B cell (primary cell): ENCODE data around the gene RHOBTB3. TPM values are rescaled to one million over a fixed set of nuclear protein-coding genes. Genes with fewer than 3 reads are reported as not detected.

Source experiments
- ATAC-seq: fragments of 200-7000 bp; cut with Tn5 transposase; one replicate; pipeline ENCODE4 v1.10.0; 2021; ENCODE audit warnings: low read depth, mild to moderate bottlenecking, moderate number of reproducible peaks, moderate library complexity
- CTCF ChIA-PET: fragments of 350-600 bp; sonication (Branson Sonifier 250); formaldehyde crosslinking; loops from one replicate; lab custom pipeline; 2021; ENCODE audit warnings: antibody characterized with exemption, inconsistent platforms; lab: Charles Lee
- POLR2A ChIA-PET: fragments of 350-600 bp; sonication (Branson Sonifier 250); formaldehyde crosslinking; loops from one replicate; lab custom pipeline; 2021; ENCODE audit warnings: antibody characterized with exemption; lab: Charles Lee
- DNase-seq: peaks from one replicate; pipeline ENCODE4 v3.0.0; 2013
- H2AFZ ChIP-seq: 2 replicates; pipeline ENCODE4 v1.6.1; 2012; ENCODE audit warnings: mild to moderate bottlenecking, low read depth, low read length; ENCODE audit not compliant: insufficient read depth, poor library complexity, severe bottlenecking
- H3K27ac ChIP-seq, 2 donors: 1 replicate in 1 of 2; 2 replicates in 1 of 2; pipeline ENCODE4 v1.5.1; 2012 to 2013; ENCODE audit warnings: low read length in 2 of 2, mild to moderate bottlenecking in 2 of 2, moderate library complexity in 1 of 2
- H3K27me3 ChIP-seq, 4 experiments: fragments of 200-600 bp in 1 of 4; sonication (generic) in 1 of 4; replicated peaks in 1 of 4; 1 replicate in 2 of 4; 2 replicates in 2 of 4; pipeline versions ENCODE4 v1.6.1 to v1.7.0; 2013 to 2016; ENCODE audit warnings: low read length in 3 of 4, mild to moderate bottlenecking in 2 of 4, mixed read lengths in 1 of 4, moderate library complexity in 1 of 4; ENCODE audit not compliant: insufficient read depth in 4 of 4, control insufficient read depth in 3 of 4; ENCODE audit errors: control extremely low read depth in 1 of 4
- H3K36me3 ChIP-seq, 2 experiments: replicated peaks in 1 of 2; 1 replicate in 1 of 2; 2 replicates in 1 of 2; pipeline versions ENCODE4 v1.6.1 to v1.7.1; 2013; ENCODE audit warnings: low read length in 1 of 2; ENCODE audit not compliant: insufficient read depth in 2 of 2, control insufficient read depth in 1 of 2; ENCODE audit errors: control extremely low read depth in 1 of 2, extremely low read depth in 1 of 2
- H3K4me1 ChIP-seq, 2 donors: fragments of 200-600 bp in 1 of 2; sonication (generic) in 1 of 2; 1 replicate in 1 of 2; 2 replicates in 1 of 2; pipeline versions ENCODE4 v1.5.1 to v1.6.1; 2013 to 2017; ENCODE audit warnings: low read length in 2 of 2; ENCODE audit not compliant: control insufficient read depth in 2 of 2, insufficient read depth in 2 of 2
- H3K4me2 ChIP-seq: replicated peaks from 2 replicates; pipeline ENCODE3; 2012; ENCODE audit warnings: mild to moderate bottlenecking, low read depth, low read length; ENCODE audit not compliant: poor library complexity, severe bottlenecking
- H3K4me3 ChIP-seq, 5 experiments: fragments of 200-600 bp in 1 of 5; sonication (generic) in 1 of 5; 1 replicate in 3 of 5; 2 replicates in 2 of 5; pipeline versions ENCODE4 v1.5.1 to v1.7.0; 2011 to 2016; ENCODE audit warnings: low read length in 4 of 5, mild to moderate bottlenecking in 4 of 5, low read depth in 2 of 5, control low read depth in 1 of 5, moderate library complexity in 1 of 5; ENCODE audit not compliant: insufficient read depth in 1 of 5; ENCODE audit errors: control extremely low read depth in 1 of 5, extremely low read depth in 1 of 5
- H3K79me2 ChIP-seq: fragments of 200-600 bp; sonication (generic); one replicate; pipeline ENCODE4 v1.6.0; 2016; ENCODE audit warnings: low read length; ENCODE audit not compliant: control insufficient read depth, insufficient read depth
- H3K9ac ChIP-seq: fragments of 200-600 bp; sonication (generic); 2 replicates; pipeline ENCODE4 v1.6.1; 2017; ENCODE audit warnings: mild to moderate bottlenecking, low read length, moderate library complexity
- H3K9me3 ChIP-seq, 3 donors: one replicate each; pipeline versions ENCODE4 v1.6.1 to v1.7.1; 2013; ENCODE audit warnings: low read length in 2 of 3; ENCODE audit not compliant: control insufficient read depth in 2 of 3, insufficient read depth in 1 of 3; ENCODE audit errors: control extremely low read depth in 1 of 3
- H4K20me1 ChIP-seq: 2 replicates; pipeline ENCODE4 v1.6.0; 2012; ENCODE audit warnings: mild to moderate bottlenecking, low read length; ENCODE audit not compliant: insufficient read depth, control insufficient read depth, poor library complexity, severe bottlenecking
- H3K27ac Mint-ChIP-seq: one replicate; pipeline ENCODE4 v1.8.0; 2021; ENCODE audit warnings: mixed read lengths
- H3K27me3 Mint-ChIP-seq: one replicate; pipeline ENCODE4 v1.8.0; 2021; ENCODE audit warnings: mixed read lengths
- H3K4me1 Mint-ChIP-seq: one replicate; pipeline ENCODE4 v1.8.0; 2021; ENCODE audit warnings: mixed read lengths
- H3K4me3 Mint-ChIP-seq: one replicate; pipeline ENCODE4 v1.8.0; 2021; ENCODE audit warnings: mixed read lengths
- H3K9me3 Mint-ChIP-seq: one replicate; pipeline ENCODE4 v1.8.0; 2022; ENCODE audit warnings: mixed read lengths; ENCODE audit not compliant: insufficient read depth
- EZH2 ChIP-seq: IDR thresholded peaks from 2 replicates; pipeline ENCODE4 v1.6.1; 2012; ENCODE audit warnings: borderline replicate concordance, low read depth, mild to moderate bottlenecking, moderate library complexity, low read length; ENCODE audit not compliant: insufficient read depth, poor library complexity, severe bottlenecking
- WGBS: methylation state at CpG from one replicate; pipeline ENCODE4 v1.1.5; 2013; ENCODE audit warnings: missing lambda C conversion rate; ENCODE audit not compliant: insufficient coverage; 5-methylcytosine and 5-hydroxymethylcytosine counted together
- intact Hi-C: fragments of 100-400 bp; cut with micrococcal nuclease; formaldehyde crosslinking; loops from one replicate; pipeline ENCODE4 v1.10.0; 2022
- polyA plus RNA-seq: library from polyadenylated mRNA; depleted of rRNA; stranded (reverse); fragments of >200 nt; gene quantifications from 2 replicates; pipeline ENCODE4 v1.2.3, GENCODE V29; 2012
- total RNA-seq, 2 donors: library from RNA; stranded (reverse); fragments of 120-200 nt in 1 of 2; gene quantifications; 1 replicate in 1 of 2; 2 replicates in 1 of 2; pipeline versions ENCODE4 v1.2.3 to v1.2.4, GENCODE V29; 2013 to 2022
- TF ChIP-seq, protein P1 (sequence below): fragments of 200-600 bp; IDR thresholded peaks from one replicate; pipeline ENCODE4 v1.8.0; 2022; ENCODE audit warnings: antibody characterized with exemption, mild to moderate bottlenecking

The RHOBTB3 gene
- total and polyA plus RNA-seq, 2 donors (not counting 1 experiment from before 2014, with no cell fraction given): 1.7 to 5.0 TPM

- peak overlapping the region; percentile 34 for H3K27ac Mint-ChIP-seq
Measured at GRCh38 chr5:95739857-95740256, 8.7 kb downstream of the RHOBTB3 start.

GRCh38 chr5:95741458-95741857, 10.3 kb downstream of the RHOBTB3 start:
- TF ChIP-seq, protein P1, sequence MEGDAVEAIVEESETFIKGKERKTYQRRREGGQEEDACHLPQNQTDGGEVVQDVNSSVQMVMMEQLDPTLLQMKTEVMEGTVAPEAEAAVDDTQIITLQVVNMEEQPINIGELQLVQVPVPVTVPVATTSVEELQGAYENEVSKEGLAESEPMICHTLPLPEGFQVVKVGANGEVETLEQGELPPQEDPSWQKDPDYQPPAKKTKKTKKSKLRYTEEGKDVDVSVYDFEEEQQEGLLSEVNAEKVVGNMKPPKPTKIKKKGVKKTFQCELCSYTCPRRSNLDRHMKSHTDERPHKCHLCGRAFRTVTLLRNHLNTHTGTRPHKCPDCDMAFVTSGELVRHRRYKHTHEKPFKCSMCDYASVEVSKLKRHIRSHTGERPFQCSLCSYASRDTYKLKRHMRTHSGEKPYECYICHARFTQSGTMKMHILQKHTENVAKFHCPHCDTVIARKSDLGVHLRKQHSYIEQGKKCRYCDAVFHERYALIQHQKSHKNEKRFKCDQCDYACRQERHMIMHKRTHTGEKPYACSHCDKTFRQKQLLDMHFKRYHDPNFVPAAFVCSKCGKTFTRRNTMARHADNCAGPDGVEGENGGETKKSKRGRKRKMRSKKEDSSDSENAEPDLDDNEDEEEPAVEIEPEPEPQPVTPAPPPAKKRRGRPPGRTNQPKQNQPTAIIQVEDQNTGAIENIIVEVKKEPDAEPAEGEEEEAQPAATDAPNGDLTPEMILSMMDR: no peak
- TF ChIP-seq EZH2: no peak
- H3K27ac ChIP-seq: no peak overlapping the region
- peaks cover 25% of the 10 kb centered on the region for H3K4me1 Mint-ChIP-seq
- peaks cover 5 to 10% of the 10 kb centered on the region in 2 donors for H3K4me1 ChIP-seq
- ATAC-seq (no peak), DNase-seq (no peak)
- intact Hi-C loops: no loop called here
- no peaks in the 10 kb centered on the region for H3K9me3 Mint-ChIP-seq
- no peak overlapping the region for H3K9ac ChIP-seq
- H3K4me3 ChIP-seq: no peak overlapping the region
- no peaks in the 10 kb centered on the region for H3K36me3 ChIP-seq
- POLR2A ChIA-PET: no interaction called here
- no peak overlapping the region for H3K4me3 Mint-ChIP-seq
- no peaks in the 10 kb centered on the region for H3K79me2 ChIP-seq
- peaks cover 0 to 3% (median 0%) of the 10 kb centered on the region in 3 donors for H3K9me3 ChIP-seq
- no peak overlapping the region for H3K27ac Mint-ChIP-seq
- no peak overlapping the region for H2AFZ ChIP-seq
- CTCF ChIA-PET: interaction anchor here (0.7 to 1.8 kb wide), 3 partner anchors 40 to 105 kb away, joined by 3 to 7 read pairs (median 5); no protein-coding TSS in a partner anchor
- no peak overlapping the region for H3K4me2 ChIP-seq
- H4K20me1 ChIP-seq: no peaks in the 10 kb centered on the region
- WGBS: no CpG with 5 or more reads among the region's 4 CpGs
- H3K27me3 Mint-ChIP-seq: no peaks in the 10 kb centered on the region
- no peaks in the 10 kb centered on the region for H3K27me3 ChIP-seq

More at GRCh38 chr5:95739857-95740256, 8.7 kb downstream of the RHOBTB3 start:
- no peak overlapping the region for H3K9ac ChIP-seq
- no peaks in the 10 kb centered on the region for H3K79me2 ChIP-seq
- Mint-ChIP-seq H3K4me3 (no peak overlapping the region), H3K9me3 (no peaks in the 10 kb centered on the region), H3K27me3 (no peaks in the 10 kb centered on the region), H3K4me1 (peaks cover 25% of the 10 kb centered on the region)
- no peaks in the 10 kb centered on the region for H3K36me3 ChIP-seq
- peaks cover 5 to 10% of the 10 kb centered on the region in 2 donors for H3K4me1 ChIP-seq
- H2AFZ ChIP-seq: no peak overlapping the region
- ATAC-seq (peak; percentile 54), DNase-seq (peak; percentile 14)
- H3K4me3 ChIP-seq: no peak overlapping the region
- H3K27ac ChIP-seq: no peak overlapping the region
- H3K27me3 ChIP-seq: no peaks in the 10 kb centered on the region
- WGBS: no CpG with 5 or more reads among the region's 2 CpGs
- intact Hi-C loops: no loop called here
- H4K20me1 ChIP-seq: no peaks in the 10 kb centered on the region
- TF ChIP-seq, protein P1: no peak
- no peak for TF ChIP-seq EZH2
- no peak overlapping the region for H3K4me2 ChIP-seq
- H3K9me3 ChIP-seq: peaks cover 0 to 3% (median 0%) of the 10 kb centered on the region in 3 donors
- ChIA-PET POLR2A (no interaction called here), CTCF (no interaction called here)
